ENCODE measurements around the gene GLYR1. TPM values are rescaled to one million over a fixed set of nuclear protein-coding genes. Genes with fewer than 3 reads are reported as not detected.
"Not testable (repeated sequence)": the region's sequence is repeated elsewhere in the genome, so short reads cannot be mapped to it uniquely, and the experiment has no call there.

Gene GLYR1
- total RNA-seq (2014; rRNA removed; shearing (Covaris generic); ENCODE audit: low replicate concordance), result 44.6 and 45.2 TPM in 2 replicates

DNA sequence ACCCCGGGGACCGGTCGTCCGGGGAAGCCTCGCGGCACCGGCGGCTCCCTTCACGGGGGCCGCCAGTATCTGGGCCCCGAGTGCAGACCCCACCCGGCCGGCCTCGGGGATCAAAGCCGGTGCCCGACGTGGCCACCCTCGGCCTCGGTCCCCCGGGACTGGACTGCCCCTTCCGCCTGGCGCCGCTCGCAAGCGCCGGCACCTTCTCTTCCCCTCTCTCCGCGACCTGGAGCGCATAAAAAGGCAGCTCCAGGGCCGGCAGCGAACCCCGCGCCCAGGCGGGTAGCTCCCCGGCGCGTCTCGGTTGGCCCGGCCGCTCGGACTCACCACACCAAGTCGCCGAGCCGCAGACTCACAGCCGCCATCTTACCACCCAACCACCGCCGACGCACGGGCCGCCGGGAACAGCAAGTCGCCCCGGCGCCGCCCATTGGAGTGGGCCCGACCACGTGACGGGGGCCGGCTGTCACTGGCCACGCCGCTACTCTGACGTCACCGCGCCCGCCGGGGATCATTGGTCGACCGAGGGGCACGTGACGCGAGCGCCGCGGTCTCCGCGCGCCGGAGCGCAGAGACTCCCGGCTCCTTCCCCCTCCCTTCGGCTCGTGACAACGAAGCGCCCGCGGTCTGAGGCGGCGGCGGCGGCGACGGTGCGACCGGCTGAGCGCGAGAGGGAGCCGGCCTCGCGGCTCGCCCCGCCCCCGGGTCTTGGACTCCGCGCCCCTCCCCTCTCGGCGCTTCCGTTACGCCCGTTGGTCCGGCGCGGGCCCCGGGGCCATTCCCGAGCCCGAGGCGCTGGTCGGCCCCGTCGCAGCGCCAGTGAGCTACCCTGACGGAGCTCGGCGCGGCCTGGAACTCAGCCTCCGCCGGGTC, at the start of gene GLYR1, which contains the start of gene UBN1:
Gene GLYR1 (minus strand): TSS at position 388 of the 873 bp plus-strand sequence. CDS start 23 bp downstream, at position 365.
Gene UBN1 (plus strand): TSS at position 581 of the 873 bp plus-strand sequence. CDS start 5,437 bp downstream, outside the sequence.
- Histone ChIP-seq H3K36me3 (peaks cover 50% of the 10 kb centered on the region), H3K4me3 (peak within 1 kb of the TSS; percentile 82), H3K27me3 (no peaks in the 10 kb centered on the region), H3K9me3 (no peaks in the 10 kb centered on the region)
- peak; percentile 99 for DNase-seq

DNA sequence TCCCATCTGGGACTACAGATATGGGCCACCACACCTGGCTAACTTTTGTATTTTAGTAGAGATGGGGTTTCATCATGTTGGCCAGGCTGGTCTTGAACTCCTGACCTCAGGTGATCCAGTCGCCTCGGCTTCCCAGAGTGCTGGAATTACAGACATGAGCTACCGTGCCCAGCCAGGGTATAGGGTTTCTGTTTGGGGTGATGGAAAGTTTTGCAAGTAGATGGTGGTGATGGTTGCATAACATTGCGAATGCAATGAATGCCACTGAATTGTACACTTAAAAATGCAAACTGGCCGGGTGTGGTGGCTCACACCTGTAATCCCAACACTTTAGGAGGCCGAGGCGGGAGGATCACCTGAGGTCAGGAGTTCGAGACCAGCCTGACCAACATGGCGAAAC, 49.7 kb upstream of the GLYR1 start:
- not testable (repeated sequence) for H3K36me3 ChIP-seq, H3K4me3 ChIP-seq

DNA sequence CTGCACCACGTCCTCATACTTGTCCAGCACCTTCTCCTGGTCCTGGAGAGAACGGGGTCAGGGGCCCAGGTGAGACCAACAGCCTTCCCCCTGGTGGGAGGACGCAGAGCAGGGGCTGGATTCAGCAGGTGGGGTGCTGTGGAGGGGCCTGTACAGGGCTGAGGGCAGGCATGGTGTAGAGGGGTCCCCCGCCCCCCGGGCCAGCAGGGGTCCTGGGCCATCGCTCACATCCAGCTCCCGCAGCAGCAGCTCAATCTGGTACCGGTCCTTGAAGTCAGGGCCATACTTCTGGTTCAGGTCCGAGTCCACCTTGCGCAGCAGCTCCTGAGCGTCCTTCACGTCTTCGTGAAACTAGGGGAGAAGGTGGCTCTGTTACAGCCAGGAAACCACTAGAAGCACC, 48.3 kb upstream of the GLYR1 start:
- Histone ChIP-seq H3K27me3 (no peaks in the 10 kb centered on the region), H3K36me3 (no peaks in the 10 kb centered on the region; the same call in 1 of the 2 replicates), H3K9me3 (peaks cover 2% of the 10 kb centered on the region; the same call in 1 of the 2 replicates), H3K4me3 (no peak overlapping the region)
- DNase-seq, result no peak

More for the DNA sequence above, 49.7 kb upstream of the GLYR1 start:
- not testable (repeated sequence) for H3K9me3 ChIP-seq, DNase-seq, H3K27me3 ChIP-seq

DNA sequence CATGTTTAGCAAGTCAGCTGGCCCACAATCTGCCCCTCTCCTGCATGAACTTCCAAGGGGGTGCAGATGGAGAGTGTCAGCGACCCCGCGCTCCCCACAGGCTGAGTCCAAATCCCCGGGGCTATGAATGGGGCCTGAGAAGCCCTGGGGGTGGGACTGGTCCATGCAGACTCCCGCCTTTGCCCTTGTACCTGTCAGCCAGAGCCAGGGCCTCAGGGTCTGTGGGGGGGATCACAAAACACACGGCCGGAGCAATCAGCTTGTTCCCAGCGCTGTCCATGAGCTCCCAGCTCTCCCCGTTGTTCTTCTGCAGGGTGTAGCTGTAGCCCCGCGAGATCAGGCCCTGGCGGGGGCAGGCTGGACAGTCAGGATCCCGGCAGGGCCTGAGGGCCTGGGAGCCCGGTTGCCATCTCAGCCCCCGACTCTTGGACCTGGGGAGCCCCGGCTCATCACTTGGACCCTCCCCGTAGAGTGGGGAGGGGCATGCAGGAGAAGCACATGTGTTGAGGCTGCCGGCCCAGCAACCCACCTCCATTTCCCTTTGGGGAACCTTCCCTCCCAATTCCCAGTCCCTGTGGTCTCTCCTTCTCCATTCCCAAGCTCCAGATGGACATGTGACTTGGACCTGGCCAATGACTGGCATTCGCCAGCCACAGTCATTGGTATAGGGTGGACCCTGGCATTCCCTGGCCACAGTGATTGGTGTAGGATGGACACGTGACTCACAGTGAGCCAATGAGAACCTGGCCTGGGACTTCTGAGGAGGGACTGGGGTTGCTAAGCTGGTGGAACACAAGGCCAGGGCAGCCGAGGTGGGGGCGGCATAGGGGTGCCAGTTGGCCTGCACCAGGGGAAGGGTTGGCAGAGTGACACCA, 47.4 kb upstream of the GLYR1 start:
- Histone ChIP-seq H3K4me3 (no peak overlapping the region), H3K36me3 (peaks cover 5% of the 10 kb centered on the region), H3K9me3 (peaks cover 2% of the 10 kb centered on the region; the same call in 1 of the 2 replicates), H3K27me3 (no peaks in the 10 kb centered on the region)
- peak; percentile 32 for DNase-seq

- peaks cover 5% of the 10 kb centered on the region for H3K36me3 ChIP-seq
- no peak for DNase-seq
These were observed 46.2 kb upstream of the GLYR1 start for GRCh38 chr16:4893103-4893862.

DNA sequence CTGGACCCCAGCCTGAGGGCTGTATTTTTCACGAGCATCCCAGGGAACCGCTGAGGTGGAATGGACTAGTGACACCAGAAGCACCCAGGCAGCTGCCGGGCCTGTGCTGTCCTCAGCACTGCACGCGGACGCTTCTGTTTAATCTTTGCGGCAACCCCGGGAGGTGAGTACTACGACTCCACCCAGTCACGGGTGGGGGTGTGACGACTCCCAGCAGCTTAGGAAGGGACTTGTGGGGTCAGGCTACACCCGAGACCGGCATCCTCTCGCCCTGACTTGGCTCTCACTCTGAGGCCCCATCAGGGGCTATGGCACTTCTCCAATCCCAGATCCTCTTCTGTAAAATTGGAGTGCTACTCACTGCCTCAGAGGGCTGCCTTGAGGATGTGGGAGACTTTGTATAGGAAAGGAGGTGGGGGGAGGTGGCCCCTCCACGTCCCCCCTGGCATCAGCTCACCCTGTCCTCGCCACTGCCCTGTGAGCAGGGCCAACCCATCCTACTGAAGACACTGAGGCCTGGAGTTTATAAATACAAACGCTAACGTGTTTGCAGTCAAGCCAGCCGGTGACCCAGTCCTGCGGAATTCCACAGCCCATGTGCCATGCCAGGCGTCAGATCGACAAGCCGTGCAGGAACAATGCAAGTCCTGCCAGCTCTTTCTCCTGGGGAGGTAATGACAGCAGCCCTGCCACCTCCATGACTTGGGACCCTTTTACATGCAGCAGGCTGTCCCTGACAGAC, 45.4 kb upstream of the GLYR1 start:
- H3K4me3 ChIP-seq, result no peak overlapping the region
- no peaks in the 10 kb centered on the region for H3K9me3 ChIP-seq
- H3K27me3 ChIP-seq, result no peaks in the 10 kb centered on the region
- peaks cover 9% of the 10 kb centered on the region for H3K36me3 ChIP-seq
- DNase-seq, result peak; percentile 65

More at GRCh38 chr16:4893103-4893862, 46.2 kb upstream of the GLYR1 start:
- Histone ChIP-seq H3K27me3 (no peaks in the 10 kb centered on the region), H3K9me3 (peaks cover under 1% of the 10 kb centered on the region; the same call in 1 of the 2 replicates), H3K4me3 (no peak overlapping the region)

- Histone ChIP-seq H3K36me3 (peaks cover 10% of the 10 kb centered on the region), H3K9me3 (no peaks in the 10 kb centered on the region), H3K27me3 (no peaks in the 10 kb centered on the region), H3K4me3 (no peak overlapping the region)
- peak; percentile 45 for DNase-seq
These were observed 44.8 kb upstream of the GLYR1 start for GRCh38 chr16:4891886-4892216.

GRCh38 chr16:4891097-4891885, 44.2 kb upstream of the GLYR1 start:
- H3K36me3 ChIP-seq, result peaks cover 15% of the 10 kb centered on the region
- no peak overlapping the region for H3K4me3 ChIP-seq
- DNase-seq, result no peak
- no peaks in the 10 kb centered on the region for H3K27me3 ChIP-seq
- H3K9me3 ChIP-seq, result no peaks in the 10 kb centered on the region

GRCh38 chr16:4890686-4891085, 43.6 kb upstream of the GLYR1 start:
- DNase-seq, result no peak
- Histone ChIP-seq H3K36me3 (peaks cover 19% of the 10 kb centered on the region), H3K9me3 (no peaks in the 10 kb centered on the region), H3K27me3 (no peaks in the 10 kb centered on the region), H3K4me3 (no peak overlapping the region)

DNA sequence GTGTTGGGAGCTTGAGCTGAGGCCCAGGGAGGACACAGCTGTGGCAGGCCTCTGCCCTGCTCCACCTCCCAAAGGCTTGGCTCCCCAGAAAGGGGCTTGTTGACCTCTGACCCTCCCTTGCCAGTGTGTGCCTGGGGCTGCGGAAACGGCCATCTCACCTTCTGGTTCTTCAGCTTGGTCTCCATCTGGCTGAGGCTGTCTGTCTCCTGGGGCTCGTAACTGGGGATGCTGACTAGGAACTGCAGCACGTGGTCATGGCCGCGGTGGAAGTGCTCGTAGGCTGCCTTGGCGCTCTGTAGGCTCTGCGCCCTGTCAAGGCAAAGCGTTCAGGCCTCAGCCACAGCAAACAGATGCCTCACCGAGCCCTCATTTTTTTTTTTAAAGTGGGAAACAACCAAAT, 42.9 kb upstream of the GLYR1 start:
- no peaks in the 10 kb centered on the region for H3K9me3 ChIP-seq
- H3K36me3 ChIP-seq, result peaks cover 24% of the 10 kb centered on the region
- H3K4me3 ChIP-seq, result no peak overlapping the region
- no peaks in the 10 kb centered on the region for H3K27me3 ChIP-seq
- no peak for DNase-seq

DNA sequence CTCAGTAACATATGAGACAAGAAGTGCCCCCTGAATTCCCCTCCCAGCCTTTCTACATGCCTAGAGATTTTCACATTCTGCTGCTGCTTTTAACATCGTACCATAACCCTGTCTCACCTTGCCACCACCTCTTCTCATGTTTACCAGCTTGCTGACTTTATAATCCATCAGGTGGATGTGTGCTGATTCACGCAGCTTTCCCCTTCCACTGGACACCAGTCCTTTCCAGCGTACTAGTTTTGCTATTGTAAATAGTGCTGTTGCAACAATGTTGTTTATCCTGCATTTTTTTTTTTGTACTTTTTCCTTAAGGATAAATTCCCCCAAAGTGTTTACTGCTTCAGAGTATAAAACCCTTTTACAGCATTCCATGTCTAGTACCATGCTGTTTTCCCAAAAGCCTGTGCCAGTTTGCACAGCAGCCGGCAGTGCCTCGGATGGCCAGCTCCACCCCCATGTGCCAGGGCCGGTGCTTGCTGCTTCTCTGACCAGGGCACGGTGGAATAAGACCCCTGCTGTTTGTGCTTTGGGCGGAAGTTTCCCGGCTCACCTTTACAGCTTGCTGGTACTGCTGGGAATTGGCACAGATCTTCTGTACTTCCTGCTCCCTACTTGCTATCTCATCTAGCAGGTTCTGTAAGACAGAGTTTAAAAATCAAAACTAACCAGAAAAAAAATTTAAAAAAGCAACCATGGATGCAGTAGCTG, 41.5 kb upstream of the GLYR1 start:
- H3K36me3 ChIP-seq, result peaks cover 37% of the 10 kb centered on the region
- H3K4me3 ChIP-seq, result no peak overlapping the region
- H3K9me3 ChIP-seq, result no peaks in the 10 kb centered on the region
- H3K27me3 ChIP-seq, result no peaks in the 10 kb centered on the region
- DNase-seq, result no peak

- H3K36me3 ChIP-seq, result peaks cover 59% of the 10 kb centered on the region
- no peaks in the 10 kb centered on the region for H3K9me3 ChIP-seq
- DNase-seq, result no peak
- H3K4me3 ChIP-seq, result no peak overlapping the region
- H3K27me3 ChIP-seq, result no peaks in the 10 kb centered on the region
These were observed 39.1 kb upstream of the GLYR1 start for GRCh38 chr16:4886151-4886550.

- no peak overlapping the region for H3K4me3 ChIP-seq
- no peaks in the 10 kb centered on the region for H3K27me3 ChIP-seq
- no peaks in the 10 kb centered on the region for H3K9me3 ChIP-seq
- peaks cover 68% of the 10 kb centered on the region for H3K36me3 ChIP-seq
- no peak for DNase-seq
These were observed 38.1 kb upstream of the GLYR1 start for GRCh38 chr16:4884972-4885874.

DNA sequence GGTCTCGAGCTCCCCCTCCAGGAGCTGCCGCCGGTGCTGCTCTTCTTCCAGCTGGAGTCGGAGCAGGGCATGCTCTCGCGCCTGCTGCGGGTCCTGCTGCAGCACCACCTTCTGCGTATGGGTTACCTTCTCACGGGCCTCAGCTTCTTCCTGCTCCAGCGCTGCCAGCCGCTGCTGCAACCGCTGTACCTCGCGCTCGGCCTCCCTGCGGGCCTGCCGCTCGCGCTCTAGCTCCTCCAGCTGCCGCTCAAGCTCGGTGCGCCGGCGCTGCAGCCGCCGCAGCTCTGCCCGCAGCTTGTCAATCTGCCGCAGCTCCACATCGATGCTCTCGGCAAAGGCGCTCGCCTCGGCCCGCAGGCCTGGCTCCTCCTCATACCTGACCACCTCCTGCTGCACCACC, 37.1 kb upstream of the GLYR1 start:
- Histone ChIP-seq H3K27me3 (no peaks in the 10 kb centered on the region), H3K4me3 (no peak overlapping the region), H3K9me3 (no peaks in the 10 kb centered on the region), H3K36me3 (peaks cover 74% of the 10 kb centered on the region)
- no peak for DNase-seq

Measured in MG63 (cell line).